ENCODE data around the gene RCE1. TPM values are rescaled to one million over a fixed set of nuclear protein-coding genes. Genes with fewer than 3 reads are reported as not detected.

The RCE1 gene
- total and polyA plus RNA-seq, 2 donors (not counting 3 experiments of a cell fraction or from before 2014, with no cell fraction given), result 26.9 to 47.4 TPM

DNA sequence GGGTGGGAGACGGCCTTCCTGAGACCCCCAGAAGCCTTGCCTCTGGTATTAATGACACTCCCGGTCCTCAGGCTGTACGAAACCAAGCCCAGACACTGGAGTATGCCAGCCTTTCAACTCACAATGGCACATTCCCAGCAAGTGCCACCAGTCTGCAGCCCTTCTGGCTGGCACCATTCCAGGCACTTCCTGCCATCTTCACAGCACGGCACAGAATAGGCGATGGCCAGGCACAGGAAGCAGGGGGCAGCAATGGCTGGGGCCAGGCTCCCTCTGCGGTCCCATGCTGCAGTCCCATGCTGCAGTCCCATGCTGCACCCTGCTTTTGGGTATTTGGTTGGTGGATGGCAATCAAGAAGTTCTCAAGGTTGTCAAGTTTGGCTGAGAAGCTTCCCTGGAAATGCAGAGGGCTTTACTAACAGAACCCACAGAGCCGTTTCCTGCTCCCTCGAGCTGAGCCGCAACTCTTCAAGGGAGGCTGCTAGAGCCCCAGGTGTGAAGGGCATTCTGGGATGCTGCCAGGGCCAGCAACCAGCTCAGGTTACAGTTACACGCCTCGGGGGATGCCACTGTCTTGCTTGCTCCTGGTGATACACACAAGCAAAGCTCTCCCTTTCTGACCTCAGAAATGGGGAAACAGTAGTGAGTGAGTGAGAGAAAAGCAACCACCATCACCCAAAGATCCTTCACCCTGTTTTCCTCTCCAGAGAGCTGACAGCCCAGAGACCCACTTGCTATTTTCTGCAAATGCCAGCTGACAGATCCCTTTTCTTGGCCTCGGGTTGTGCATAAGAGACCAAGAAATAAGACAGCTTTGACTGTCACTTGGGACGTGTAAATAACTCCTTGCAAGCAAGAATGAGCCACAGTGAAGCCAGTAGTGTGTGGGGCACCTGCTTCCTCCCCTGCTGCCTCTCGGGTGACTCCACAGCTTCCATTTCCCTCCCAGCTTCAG is 37.5 kb downstream of the RCE1 start:
- Histone ChIP-seq H4K20me1 (replicated peaks; ENCODE audit: control insufficient read depth, extremely low read depth, insufficient read depth, low read length) (no peaks in the 10 kb centered on the region), H3K4me2 (ENCODE audit: insufficient read depth, low read length) (no peak overlapping the region), H2AFZ (ENCODE audit: low read depth, low read length) (no peak overlapping the region), H3K4me3 (replicated peaks in 1 of 3; ENCODE audit: insufficient read depth in 1 of 3, low read depth in 1 of 3, low read length in 3 of 3) (no peak overlapping the region), H3K36me3 (ENCODE audit: control insufficient read depth in 2 of 2, extremely low read depth in 1 of 2, insufficient read depth in 2 of 2, low read length in 2 of 2) (no peaks in the 10 kb centered on the region), H3K79me2 (ENCODE audit: control insufficient read depth, insufficient read depth, low read length) (no peaks in the 10 kb centered on the region), H3K9me1 (replicated peaks; ENCODE audit: control insufficient read depth, extremely low read depth, insufficient read depth, low read length) (no peaks in the 10 kb centered on the region), H3K27ac (ENCODE audit: insufficient read depth, low read depth, low read length) (no peak overlapping the region), H3K9ac (replicated peaks; ENCODE audit: extremely low read depth, insufficient read depth, low read length) (no peak overlapping the region), H3K9me3 (replicated peaks; ENCODE audit: control insufficient read depth, insufficient read depth, low read length) (no peaks in the 10 kb centered on the region), H3K27me3 (ENCODE audit: control insufficient read depth in 2 of 2, insufficient read depth in 2 of 2, low read length in 2 of 2) (no peaks in the 10 kb centered on the region), H3K4me1 (ENCODE audit: control insufficient read depth, extremely low read depth, insufficient read depth, low read length) (peaks cover 5% of the 10 kb centered on the region)
- intact Hi-C loops (cut with micrococcal nuclease) (no loop called here), dilution Hi-C loops (cut with MboI; ENCODE audit: extremely low pct_ligation_motif_present, low sequenced_read_pairs) (no loop called here)
- CTCF ChIA-PET, result interaction anchor here (0.7 to 7.7 kb wide), 9 partner anchors 12 to 96 kb away, joined by 3 to 49 read pairs (median 5); partner anchors contain the start of genes C11orf86 and RCE1
- no peak for DNase-seq (ENCODE audit: low read depth, low spot score)
- POLR2A ChIA-PET, result no interaction called here
- TF ChIP-seq POLR2A (IDR thresholded peaks at IDR 0.05; ENCODE audit: low read depth, low read length) (no peak), FOS (IDR thresholded peaks at IDR 0.05; ENCODE audit: borderline replicate concordance, insufficient read depth, low read length) (no peak), JUN (IDR thresholded peaks at IDR 0.05; ENCODE audit: borderline replicate concordance, insufficient read depth, insufficient read length, low read depth) (no peak), EZH2 (IDR thresholded peaks at IDR 0.05; ENCODE audit: borderline replicate concordance, low read depth, low read length, severe bottlenecking) (no peak), MYC (IDR thresholded peaks at IDR 0.05; ENCODE audit: low read depth, low read length) (no peak), GATA2 (IDR thresholded peaks at IDR 0.05; ENCODE audit: insufficient read depth, insufficient read length, low read depth, low read length) (no peak), POLR2AphosphoS5 (IDR thresholded peaks at IDR 0.05; ENCODE audit: insufficient read depth, low read depth, low read length) (no peak)
- TF ChIP-seq, protein P1, sequence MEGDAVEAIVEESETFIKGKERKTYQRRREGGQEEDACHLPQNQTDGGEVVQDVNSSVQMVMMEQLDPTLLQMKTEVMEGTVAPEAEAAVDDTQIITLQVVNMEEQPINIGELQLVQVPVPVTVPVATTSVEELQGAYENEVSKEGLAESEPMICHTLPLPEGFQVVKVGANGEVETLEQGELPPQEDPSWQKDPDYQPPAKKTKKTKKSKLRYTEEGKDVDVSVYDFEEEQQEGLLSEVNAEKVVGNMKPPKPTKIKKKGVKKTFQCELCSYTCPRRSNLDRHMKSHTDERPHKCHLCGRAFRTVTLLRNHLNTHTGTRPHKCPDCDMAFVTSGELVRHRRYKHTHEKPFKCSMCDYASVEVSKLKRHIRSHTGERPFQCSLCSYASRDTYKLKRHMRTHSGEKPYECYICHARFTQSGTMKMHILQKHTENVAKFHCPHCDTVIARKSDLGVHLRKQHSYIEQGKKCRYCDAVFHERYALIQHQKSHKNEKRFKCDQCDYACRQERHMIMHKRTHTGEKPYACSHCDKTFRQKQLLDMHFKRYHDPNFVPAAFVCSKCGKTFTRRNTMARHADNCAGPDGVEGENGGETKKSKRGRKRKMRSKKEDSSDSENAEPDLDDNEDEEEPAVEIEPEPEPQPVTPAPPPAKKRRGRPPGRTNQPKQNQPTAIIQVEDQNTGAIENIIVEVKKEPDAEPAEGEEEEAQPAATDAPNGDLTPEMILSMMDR (IDR thresholded peaks at IDR 0.05; ENCODE audit: extremely low read depth in 1 of 2, insufficient read depth in 1 of 2, low read depth in 1 of 2, low read length in 2 of 2), result no peak
- TF ChIP-seq, protein P2, sequence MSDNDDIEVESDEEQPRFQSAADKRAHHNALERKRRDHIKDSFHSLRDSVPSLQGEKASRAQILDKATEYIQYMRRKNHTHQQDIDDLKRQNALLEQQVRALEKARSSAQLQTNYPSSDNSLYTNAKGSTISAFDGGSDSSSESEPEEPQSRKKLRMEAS (IDR thresholded peaks at IDR 0.05; ENCODE audit: insufficient read depth, insufficient read length), result no peak
- BruUV-seq (replicated peaks), result no TSS peak
- FAIRE-seq, result no peak

Data from endothelial cell of umbilical vein (primary cell).